NCI-H2081 (cell line): ENCODE measurements around the gene FOXP1.
"Not testable (repeated sequence)": the region's sequence is repeated elsewhere in the genome, so short reads cannot be mapped to it uniquely, and the experiment has no call there.

Experiments
- DNase-seq, 2 experiments: peaks; one replicate each; lab custom pipeline; 2025; lab: John Stamatoyannopoulos, UW

The FOXP1 gene

DNA sequence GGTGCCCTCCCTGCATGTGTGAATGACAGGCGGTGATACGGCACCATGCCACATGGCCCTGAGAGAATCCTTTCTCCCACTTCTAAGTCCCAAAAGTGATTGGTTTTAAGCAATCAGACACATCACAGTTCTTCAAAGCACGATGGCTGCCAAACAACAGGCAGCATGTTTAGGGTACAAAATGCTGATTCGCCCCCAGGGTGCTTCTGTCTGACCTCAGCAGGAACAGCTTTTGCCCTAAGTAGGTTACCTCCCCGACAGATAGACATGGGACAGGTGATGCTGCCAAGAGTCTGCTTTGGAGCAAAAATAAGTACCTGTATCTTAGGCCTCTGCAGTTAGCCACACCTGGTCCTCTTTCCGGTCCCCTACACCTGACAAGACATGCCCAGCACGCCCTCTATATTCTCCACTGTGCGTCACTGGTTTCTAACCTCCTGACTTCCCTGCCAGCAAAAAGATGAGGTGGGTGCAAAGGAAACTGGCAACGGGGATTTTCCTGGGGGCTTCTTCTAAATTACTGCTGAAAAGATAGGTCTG lies 549.8 kb downstream of the FOXP1 start:
- DNase-seq, result no peak

GRCh38 chr3:71031914-71032521 lies 551.5 kb downstream of the FOXP1 start:
- peak; percentile 23 to 61 for DNase-seq

- DNase-seq, result no peak
Measured at GRCh38 chr3:71031181-71031580, 552.3 kb downstream of the FOXP1 start.

- no peak for DNase-seq
Measured at GRCh38 chr3:71030748-71031147, 552.8 kb downstream of the FOXP1 start.

GRCh38 chr3:71029770-71030169 lies 553.8 kb downstream of the FOXP1 start:
- no peak for DNase-seq

DNA sequence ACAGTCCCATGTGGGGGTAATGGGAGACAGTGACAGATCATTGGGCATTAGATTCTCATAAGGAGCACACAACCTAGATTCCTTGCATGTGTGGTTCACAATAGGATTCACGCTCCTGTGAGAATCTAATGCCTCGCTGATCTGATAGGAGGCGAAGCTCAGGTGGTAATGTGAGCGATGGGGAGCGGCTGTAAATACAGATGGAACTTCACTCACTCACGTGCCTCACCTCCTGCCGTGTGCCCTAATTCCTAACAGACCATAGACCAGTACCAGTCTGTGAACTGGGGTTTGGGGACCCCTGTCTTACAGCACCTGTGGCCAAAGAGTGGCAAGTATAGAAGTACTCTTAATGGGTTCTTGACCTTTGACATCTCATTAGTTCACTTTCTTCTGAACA lies 554.7 kb downstream of the FOXP1 start:
- DNase-seq, result no peak

DNA sequence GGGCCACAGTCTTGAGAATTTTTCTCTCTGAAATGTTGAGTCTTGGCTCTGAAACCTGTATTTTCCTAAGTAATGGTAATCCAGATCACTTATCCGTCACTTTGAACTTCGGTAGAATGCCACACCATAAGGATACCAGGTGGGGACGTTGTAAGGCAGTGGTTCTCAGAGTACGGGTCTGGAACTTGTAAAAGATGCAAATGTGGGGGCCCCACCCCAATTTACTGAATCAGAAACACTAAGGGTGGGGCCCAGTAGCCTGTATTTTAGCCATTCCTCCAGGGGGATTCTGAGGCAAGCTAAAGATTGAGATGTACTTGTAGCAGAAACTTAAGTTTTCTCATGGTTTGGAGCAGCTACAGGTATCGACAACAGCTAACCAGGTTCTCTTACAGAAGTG lies 555.3 kb downstream of the FOXP1 start:
- DNase-seq, result no peak

GRCh38 chr3:71026634-71027578 lies 556.6 kb downstream of the FOXP1 start:
- DNase-seq, result peak in 1 of 2 experiments; percentile 56

GRCh38 chr3:71025516-71025915 lies 558.0 kb downstream of the FOXP1 start:
- DNase-seq, result no peak

DNA sequence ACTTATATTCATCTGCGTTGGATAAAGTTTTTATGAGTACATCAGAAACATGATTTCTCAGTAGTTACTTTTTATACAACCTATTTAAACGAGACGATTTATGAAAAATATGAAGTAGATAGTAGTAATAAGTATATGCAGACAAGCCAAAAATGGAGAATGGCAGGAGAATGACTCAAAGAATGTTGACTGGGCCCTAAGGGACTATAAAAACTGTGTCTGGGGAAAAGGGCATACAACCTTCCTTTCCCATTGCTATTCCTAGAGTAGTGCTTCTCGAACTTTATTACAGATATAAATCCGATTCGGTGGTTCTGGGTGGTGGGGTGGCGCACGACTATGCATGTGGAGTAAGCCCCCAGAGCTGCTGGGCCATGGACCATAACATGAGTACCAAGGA lies 558.5 kb downstream of the FOXP1 start:
- DNase-seq, result no peak

GRCh38 chr3:71022551-71023335 lies 560.8 kb downstream of the FOXP1 start:
- DNase-seq, result peak in 1 of 2 experiments; percentile 24

DNA sequence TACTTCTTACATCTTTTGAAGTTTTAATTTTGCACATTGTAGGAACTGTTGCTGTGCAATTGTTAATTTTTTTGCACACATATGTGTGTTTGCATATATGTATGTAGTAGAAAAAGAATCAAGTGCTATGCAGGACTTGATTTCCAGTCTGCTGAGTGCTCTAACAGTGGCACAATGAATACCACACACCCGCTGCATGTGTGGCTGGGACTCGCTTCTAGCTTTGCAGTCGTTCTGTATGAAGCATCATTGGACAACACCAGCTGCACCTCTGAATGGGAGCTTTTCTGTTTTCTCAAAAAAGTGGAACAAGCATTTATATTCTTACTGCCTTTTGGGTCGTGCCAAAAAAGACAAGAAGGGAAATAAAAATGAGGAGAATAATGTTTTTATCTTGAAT lies 564.7 kb downstream of the FOXP1 start:
- DNase-seq, result no peak

DNA sequence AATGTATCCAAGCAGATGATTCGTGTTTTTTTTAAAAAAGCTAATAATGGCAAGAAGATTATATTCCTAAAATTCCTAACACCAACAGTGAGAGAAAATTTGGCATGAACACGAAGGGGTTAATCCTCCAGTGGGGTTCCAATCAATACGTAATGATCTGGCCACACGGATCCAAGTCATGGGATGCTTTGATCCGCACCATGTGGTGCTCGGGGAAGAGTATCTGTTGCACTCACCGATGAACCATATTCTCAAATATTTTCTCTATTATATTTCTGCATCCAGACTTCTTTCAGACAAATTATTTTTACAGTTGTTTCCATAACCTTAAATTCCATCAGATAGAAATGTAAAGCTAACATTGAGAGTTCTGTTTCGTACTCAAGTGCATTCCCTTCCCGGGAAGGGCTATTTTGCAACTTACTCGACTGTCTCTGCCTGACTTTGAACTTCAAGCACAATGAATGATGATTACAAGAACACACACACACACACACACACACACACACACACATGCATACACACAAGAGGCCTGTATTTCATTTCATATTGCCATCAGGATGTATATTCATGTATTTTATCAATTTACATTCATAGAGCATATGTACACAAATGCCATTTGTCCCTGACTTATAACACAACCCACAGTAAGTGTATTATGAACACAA lies 567.2 kb downstream of the FOXP1 start:
- DNase-seq, result no peak

DNA sequence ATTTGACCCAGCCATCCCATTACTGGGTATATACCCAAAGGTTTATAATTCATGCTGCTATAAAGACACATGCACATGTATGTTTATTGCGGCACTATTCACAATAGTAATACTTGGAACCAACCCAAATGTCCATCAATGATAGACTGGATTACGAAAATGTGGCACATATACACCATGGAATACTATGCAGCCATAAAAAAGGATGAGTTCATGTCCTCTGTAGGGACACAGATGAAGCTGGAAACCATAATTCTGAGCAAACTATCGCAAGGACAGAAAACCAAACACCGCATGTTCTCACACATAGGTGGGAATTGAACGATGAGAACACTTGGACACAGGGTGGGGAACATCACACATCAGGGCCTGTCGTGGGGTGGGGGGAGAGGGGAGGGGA lies 568.9 kb downstream of the FOXP1 start:
- DNase-seq, result not testable (repeated sequence)

GRCh38 chr3:71012971-71013370 lies 570.6 kb downstream of the FOXP1 start:
- DNase-seq, result no peak

- DNase-seq, result no peak
Measured at GRCh38 chr3:71011565-71012287, 571.8 kb downstream of the FOXP1 start.

GRCh38 chr3:71010726-71011455 lies 572.6 kb downstream of the FOXP1 start:
- no peak for DNase-seq

DNA sequence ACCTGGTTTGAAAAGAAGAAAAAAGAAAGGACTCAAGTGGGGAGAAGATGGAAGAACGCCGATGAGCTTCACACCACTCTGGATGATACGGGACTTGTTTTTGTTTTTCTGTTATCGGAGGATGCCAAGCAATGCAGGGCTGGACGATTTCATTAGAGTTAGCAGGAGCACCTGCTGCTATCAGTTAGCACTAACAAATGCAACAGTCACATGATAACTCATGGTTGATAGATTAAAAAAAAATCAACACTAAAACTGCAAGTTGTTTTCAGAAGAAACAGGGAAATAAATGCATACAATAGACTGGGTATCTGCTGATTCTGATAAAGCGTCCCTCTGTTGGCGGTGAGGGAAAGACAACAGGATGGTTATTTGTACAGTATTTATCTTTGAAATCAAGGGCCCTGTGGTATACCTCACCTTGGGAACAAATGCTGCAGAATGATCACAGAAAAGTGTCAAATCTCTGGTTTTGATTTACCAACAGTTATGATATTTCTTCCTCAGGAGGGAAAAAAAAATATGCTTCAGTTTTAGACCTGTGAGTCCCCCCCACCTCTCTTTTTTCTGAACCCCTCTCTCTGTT lies 575.1 kb downstream of the FOXP1 start:
- DNase-seq, result no peak

GRCh38 chr3:71006810-71007785 lies 576.4 kb downstream of the FOXP1 start:
- no peak for DNase-seq
